MCF 10A (cell line): ENCODE data around the gene MYO1D. TPM values are rescaled to one million over a fixed set of nuclear protein-coding genes. Genes with fewer than 3 reads are reported as not detected.

Source experiments
- BruUV-seq: library from RNA; stranded (reverse); fragments of 400-500 nt; replicated peaks from 2 replicates; lab custom pipeline; 2021; lab: Mats Ljungman, UMichigan
- CTCF ChIA-PET: fragments of 300-600 bp; sonication (Branson Sonifier 250); formaldehyde crosslinking; extraction: SDS; loops from one replicate; lab custom pipeline; 2021; ENCODE audit warnings: antibody characterized with exemption, inconsistent platforms; lab: Yijun Ruan, JAX
- POLR2A ChIA-PET: fragments of 300-600, 350-650 bp; sonication (Branson Sonifier 250); formaldehyde crosslinking; extraction: SDS; loops from one replicate; lab custom pipeline; 2020; ENCODE audit warnings: antibody characterized with exemption, inconsistent platforms; lab: Yijun Ruan, JAX
- DNase-seq: peaks from one replicate; pipeline ENCODE4 v3.0.0-alpha.2; 2018; ENCODE audit not compliant: unreplicated experiment
- H3K27ac Mint-ChIP-seq: one replicate; pipeline ENCODE4 v1.8.0; 2022; ENCODE audit warnings: mild to moderate bottlenecking, low read depth, mixed read lengths; ENCODE audit not compliant: unreplicated experiment
- H3K27me3 Mint-ChIP-seq: one replicate; pipeline ENCODE4 v1.8.0; 2022; ENCODE audit warnings: mixed read lengths; ENCODE audit not compliant: insufficient read depth, unreplicated experiment
- H3K36me3 Mint-ChIP-seq: one replicate; pipeline ENCODE4 v1.8.0; 2022; ENCODE audit warnings: mild to moderate bottlenecking, moderate library complexity, mixed read lengths; ENCODE audit not compliant: insufficient read depth, unreplicated experiment
- H3K4me1 Mint-ChIP-seq: one replicate; pipeline ENCODE4 v1.8.0; 2022; ENCODE audit warnings: mixed read lengths; ENCODE audit not compliant: insufficient read depth, unreplicated experiment
- H3K4me3 Mint-ChIP-seq: one replicate; pipeline ENCODE4 v1.8.0; 2022; ENCODE audit warnings: mild to moderate bottlenecking, moderate library complexity, mixed read lengths; ENCODE audit not compliant: unreplicated experiment
- H3K9me3 Mint-ChIP-seq: one replicate; pipeline ENCODE4 v1.8.0; 2022; ENCODE audit warnings: mixed read lengths; ENCODE audit not compliant: unreplicated experiment
- CTCF ChIP-seq: fragments of 200-600 bp; IDR thresholded peaks from one replicate; pipeline ENCODE4 v1.8.0; 2022; ENCODE audit warnings: antibody characterized with exemption, mild to moderate bottlenecking; ENCODE audit not compliant: unreplicated experiment
- intact Hi-C: fragments of 100-400 bp; cut with micrococcal nuclease; formaldehyde crosslinking; loops from 2 replicates; pipeline ENCODE4 v1.14.1; 2022
- total RNA-seq: library from RNA; stranded (reverse); gene quantifications from 2 replicates; pipeline ENCODE4 v1.2.3, GENCODE V29; 2022

MYO1D gene
- total RNA-seq, 1 experiment from 2014 or later = 30.5 TPM

- intact Hi-C loops = no loop called here
- Mint-ChIP-seq H3K36me3 (no peaks in the 10 kb centered on the region), H3K27me3 (no peaks in the 10 kb centered on the region), H3K4me1 (peaks cover 3% of the 10 kb centered on the region), H3K9me3 (peaks cover 3% of the 10 kb centered on the region), H3K27ac (no peak overlapping the region), H3K4me3 (no peak overlapping the region)
- no peak for TF ChIP-seq CTCF
- no peak for DNase-seq
- no TSS peak for BruUV-seq
- POLR2A ChIA-PET = no interaction called here
- CTCF ChIA-PET = interaction anchor here (0.6 to 2.4 kb wide), 2 partner anchors 15 to 29 kb away, joined by 3 to 15 read pairs; partner anchors contain the start of gene MYO1D
Measured at GRCh38 chr17:32847977-32848376, 28.9 kb downstream of the MYO1D start.

GRCh38 chr17:32846143-32846542 lies 30.8 kb downstream of the MYO1D start:
- no peak for DNase-seq
- no peak overlapping the region for H3K4me3 Mint-ChIP-seq
- no peaks in the 10 kb centered on the region for H3K9me3 Mint-ChIP-seq
- no peak for TF ChIP-seq CTCF
- intact Hi-C loops = no loop called here
- H3K36me3 Mint-ChIP-seq = no peaks in the 10 kb centered on the region
- H3K27me3 Mint-ChIP-seq = no peaks in the 10 kb centered on the region
- no TSS peak for BruUV-seq
- ChIA-PET CTCF (interaction anchor here (0.6 to 2.4 kb wide), 5 partner anchors 31 to 1696 kb away, joined by 3 to 15 read pairs (median 3); partner anchors contain the start of gene MYO1D), POLR2A (interaction anchor here (1.1 to 1.6 kb wide), 2 partner anchors 13 to 17 kb away, joined by 5 to 7 read pairs; no protein-coding TSS in a partner anchor)
- no peak overlapping the region for H3K27ac Mint-ChIP-seq
- no peaks in the 10 kb centered on the region for H3K4me1 Mint-ChIP-seq

- TF ChIP-seq CTCF = no peak
- BruUV-seq = no TSS peak
- Mint-ChIP-seq H3K9me3 (no peaks in the 10 kb centered on the region), H3K36me3 (no peaks in the 10 kb centered on the region), H3K27ac (no peak overlapping the region), H3K4me3 (no peak overlapping the region), H3K27me3 (no peaks in the 10 kb centered on the region), H3K4me1 (peaks cover 2% of the 10 kb centered on the region)
- ChIA-PET POLR2A (interaction anchor here (1.4 kb wide), 1 partner anchor 11 kb away, joined by 5 read pairs; no protein-coding TSS in a partner anchor), CTCF (no interaction called here)
- intact Hi-C loops = no loop called here
- DNase-seq = no peak
Measured at GRCh38 chr17:32840241-32840640, 36.7 kb downstream of the MYO1D start.

GRCh38 chr17:32836527-32836926 lies 40.4 kb downstream of the MYO1D start:
- Mint-ChIP-seq H3K27ac (no peak overlapping the region), H3K9me3 (no peaks in the 10 kb centered on the region), H3K36me3 (no peaks in the 10 kb centered on the region), H3K27me3 (no peaks in the 10 kb centered on the region), H3K4me3 (no peak overlapping the region), H3K4me1 (peaks cover 10% of the 10 kb centered on the region)
- CTCF ChIA-PET = interaction anchor here (0.5 to 0.9 kb wide), 2 partner anchors 32 to 178 kb away, joined by 3 to 4 read pairs; no protein-coding TSS in a partner anchor
- DNase-seq = no peak
- intact Hi-C loops = no loop called here
- no TSS peak for BruUV-seq
- no peak for TF ChIP-seq CTCF
- POLR2A ChIA-PET = interaction anchor here (0.9 to 1.3 kb wide), 2 partner anchors 12 to 17 kb away, joined by 3 read pairs; no protein-coding TSS in a partner anchor
